Smooth muscle cell (in vitro differentiated cells): ENCODE data around the gene ALMS1. TPM values are rescaled to one million over a fixed set of nuclear protein-coding genes. Genes with fewer than 3 reads are reported as not detected.
"Not testable (repeated sequence)": the region's sequence is repeated elsewhere in the genome, so short reads cannot be mapped to it uniquely, and the experiment has no call there.

Experiments used
- DNase-seq: peaks from one replicate; lab custom pipeline; 2025; ENCODE audit not compliant: unreplicated experiment; lab: John Stamatoyannopoulos, UW
- H2AFZ ChIP-seq: fragments of 200-600 bp; sonication (generic); 2 replicates; pipeline ENCODE4 v1.6.0; 2016; ENCODE audit warnings: antibody characterized with exemption, low read depth, mild to moderate bottlenecking
- H3F3A ChIP-seq: fragments of 200-600 bp; sonication (generic); 2 replicates; pipeline ENCODE4 v1.6.0; 2017; ENCODE audit warnings: antibody characterized with exemption, low read depth
- H3K27ac ChIP-seq: fragments of 200-600 bp; sonication (generic); 2 replicates; pipeline ENCODE4 v1.5.1; 2016; ENCODE audit warnings: low read depth, mild to moderate bottlenecking
- H3K27me3 ChIP-seq: fragments of 200-600 bp; sonication (generic); 2 replicates; pipeline ENCODE4 v1.6.1; 2016; ENCODE audit warnings: low read depth, mild to moderate bottlenecking
- H3K36me3 ChIP-seq: fragments of 200-600 bp; sonication (generic); 2 replicates; pipeline ENCODE4 v1.5.1; 2016; ENCODE audit warnings: low read depth
- H3K4me1 ChIP-seq: fragments of 200-600 bp; sonication (generic); 2 replicates; pipeline ENCODE4 v1.5.1; 2016; ENCODE audit warnings: low read depth
- H3K4me2 ChIP-seq: fragments of 200-600 bp; sonication (generic); 2 replicates; pipeline ENCODE4 v1.6.0; 2016; ENCODE audit warnings: mild to moderate bottlenecking
- H3K4me3 ChIP-seq: fragments of 200-600 bp; sonication (generic); 2 replicates; pipeline ENCODE4 v1.5.1; 2016; ENCODE audit warnings: mild to moderate bottlenecking
- H3K79me2 ChIP-seq: fragments of 200-600 bp; sonication (generic); 2 replicates; pipeline ENCODE4 v1.6.0; 2016; ENCODE audit warnings: low read depth, mild to moderate bottlenecking
- H3K9ac ChIP-seq: fragments of 200-600 bp; sonication (generic); 2 replicates; pipeline ENCODE4 v1.6.0; 2016; ENCODE audit warnings: low read depth
- H3K9me3 ChIP-seq: fragments of 200-600 bp; sonication (generic); replicated peaks from 2 replicates; pipeline ENCODE4 v1.5.1; 2016; ENCODE audit warnings: low read depth
- H4K20me1 ChIP-seq: fragments of 200-600 bp; sonication (generic); 2 replicates; pipeline ENCODE4 v1.6.0; 2016; ENCODE audit warnings: low read depth
- WGBS: methylation state at CpG from one replicate; pipeline ENCODE4 v1.1.7; 2016; ENCODE audit warnings: low lambda C conversion rate; 5-methylcytosine and 5-hydroxymethylcytosine counted together
- polyA plus RNA-seq: library from polyadenylated mRNA; unstranded; fragments of >200 nt; fragmentation: Nextera tagmentation; extraction: Ambion mirVana; gene quantifications from 2 replicates; pipeline ENCODE4 v1.2.1, GENCODE V29; 2016
- total RNA-seq: library from RNA; depleted of rRNA; stranded (reverse); fragments of >200 nt; gene quantifications from 2 replicates; pipeline ENCODE4 v1.2.3, GENCODE V29; 2014
- TF ChIP-seq, protein P1 (sequence below): fragments of 200-600 bp; sonication (generic); IDR thresholded peaks from 2 replicates; pipeline ENCODE4 v1.5.1; 2017; ENCODE audit warnings: borderline replicate concordance, mild to moderate bottlenecking, antibody characterized with exemption; ENCODE audit not compliant: insufficient read depth, poor library complexity, severe bottlenecking

The ALMS1 gene
- total and polyA plus RNA-seq, 2 experiments from 2014 or later, result 2.3 to 19.6 TPM

DNA sequence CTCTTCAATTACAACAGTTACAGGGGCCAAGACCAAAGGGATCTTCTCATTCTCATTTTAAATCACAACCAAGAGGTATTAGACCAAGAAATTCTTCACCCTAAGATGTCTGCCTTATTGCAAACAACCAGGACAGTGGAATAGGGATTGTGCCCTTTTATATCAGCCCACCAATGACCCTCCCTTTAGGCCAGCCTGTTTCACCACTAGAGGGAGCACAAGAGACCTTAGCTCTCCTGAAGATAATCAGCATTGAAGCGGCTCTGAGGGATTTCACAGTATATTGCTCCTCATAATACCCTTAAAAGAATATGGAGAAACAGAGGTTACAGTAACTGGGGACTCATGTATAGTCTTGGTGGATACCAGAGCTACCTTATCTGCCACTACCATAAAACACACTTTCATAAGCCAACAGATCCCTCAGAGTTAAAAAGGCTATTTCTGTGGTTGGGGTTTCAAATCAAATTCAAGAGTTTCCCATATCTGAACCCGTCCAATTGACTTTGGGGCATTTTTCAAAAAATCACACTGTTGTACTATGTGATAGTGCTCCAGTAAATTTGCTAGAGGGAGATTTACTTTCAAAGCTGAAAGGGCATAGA is 245.1 kb downstream of the ALMS1 start:
- not testable (repeated sequence) for H3K9ac ChIP-seq, H3K4me3 ChIP-seq, H3K4me1 ChIP-seq, H4K20me1 ChIP-seq, H3K27me3 ChIP-seq, H3F3A ChIP-seq, H3K79me2 ChIP-seq, DNase-seq, H3K9me3 ChIP-seq, H3K27ac ChIP-seq, H3K4me2 ChIP-seq, H3K36me3 ChIP-seq, H2AFZ ChIP-seq
- TF ChIP-seq, protein P1, sequence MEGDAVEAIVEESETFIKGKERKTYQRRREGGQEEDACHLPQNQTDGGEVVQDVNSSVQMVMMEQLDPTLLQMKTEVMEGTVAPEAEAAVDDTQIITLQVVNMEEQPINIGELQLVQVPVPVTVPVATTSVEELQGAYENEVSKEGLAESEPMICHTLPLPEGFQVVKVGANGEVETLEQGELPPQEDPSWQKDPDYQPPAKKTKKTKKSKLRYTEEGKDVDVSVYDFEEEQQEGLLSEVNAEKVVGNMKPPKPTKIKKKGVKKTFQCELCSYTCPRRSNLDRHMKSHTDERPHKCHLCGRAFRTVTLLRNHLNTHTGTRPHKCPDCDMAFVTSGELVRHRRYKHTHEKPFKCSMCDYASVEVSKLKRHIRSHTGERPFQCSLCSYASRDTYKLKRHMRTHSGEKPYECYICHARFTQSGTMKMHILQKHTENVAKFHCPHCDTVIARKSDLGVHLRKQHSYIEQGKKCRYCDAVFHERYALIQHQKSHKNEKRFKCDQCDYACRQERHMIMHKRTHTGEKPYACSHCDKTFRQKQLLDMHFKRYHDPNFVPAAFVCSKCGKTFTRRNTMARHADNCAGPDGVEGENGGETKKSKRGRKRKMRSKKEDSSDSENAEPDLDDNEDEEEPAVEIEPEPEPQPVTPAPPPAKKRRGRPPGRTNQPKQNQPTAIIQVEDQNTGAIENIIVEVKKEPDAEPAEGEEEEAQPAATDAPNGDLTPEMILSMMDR, result peak; percentile 60
- 37% methylated on average over 2 of the region's 2 CpGs for WGBS

DNA sequence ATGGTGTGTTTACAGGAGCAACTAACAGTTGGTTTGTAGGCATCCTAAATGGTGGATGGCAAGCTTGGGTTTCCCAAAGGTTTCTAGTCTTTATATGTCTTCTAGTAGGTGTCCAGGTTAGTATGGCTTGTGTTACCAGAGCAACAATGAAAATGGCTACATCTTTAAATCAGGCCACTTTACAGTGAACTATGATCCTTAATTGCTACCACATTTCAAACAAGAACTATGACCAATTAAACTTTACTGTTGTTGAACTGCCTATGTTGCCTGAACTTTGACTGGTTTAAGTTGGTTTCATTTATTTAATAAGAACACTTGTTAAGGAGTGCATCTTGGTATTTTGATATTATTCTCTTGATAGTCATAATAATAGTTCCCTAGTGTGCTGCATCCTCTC is 251.3 kb downstream of the ALMS1 start:
- not testable (repeated sequence) for H3K4me3 ChIP-seq, H3K27me3 ChIP-seq, DNase-seq, H3K36me3 ChIP-seq, H4K20me1 ChIP-seq, H3K27ac ChIP-seq, H3K4me1 ChIP-seq, H3K9ac ChIP-seq, H3K4me2 ChIP-seq, H3K79me2 ChIP-seq, H3F3A ChIP-seq, H3K9me3 ChIP-seq, H2AFZ ChIP-seq

DNA sequence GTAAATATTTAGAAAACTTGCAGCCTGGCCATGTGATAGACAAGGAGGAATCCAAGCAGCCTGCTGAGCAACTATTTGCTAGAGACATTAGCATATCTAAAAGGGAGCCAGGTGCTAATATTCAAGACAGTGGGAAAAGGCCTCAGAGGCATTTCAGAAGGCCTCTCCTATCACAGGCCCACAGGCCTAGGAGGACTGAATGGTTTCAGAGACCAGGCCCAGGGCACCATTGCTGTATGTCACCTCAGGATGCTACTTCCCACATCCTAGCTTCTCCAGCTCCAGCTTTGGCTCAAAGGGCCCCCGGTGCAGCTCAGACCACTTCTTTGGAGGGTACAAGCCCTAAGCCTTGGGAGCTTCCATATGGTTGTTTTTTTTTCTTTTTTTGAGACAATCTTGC is 252.8 kb downstream of the ALMS1 start:
- Histone ChIP-seq H3K9me3 (no peaks in the 10 kb centered on the region), H3K9ac (no peak overlapping the region), H3K4me2 (no peak overlapping the region), H4K20me1 (no peaks in the 10 kb centered on the region), H3F3A (no peaks in the 10 kb centered on the region), H3K36me3 (no peaks in the 10 kb centered on the region), H3K4me1 (no peaks in the 10 kb centered on the region), H2AFZ (no peak overlapping the region), H3K79me2 (no peaks in the 10 kb centered on the region), H3K27ac (no peak overlapping the region), H3K4me3 (no peak overlapping the region), H3K27me3 (no peaks in the 10 kb centered on the region)
- 91% methylated on average over 1 of the region's 1 CpG for WGBS
- TF ChIP-seq, protein P1, result no peak
- DNase-seq, result no peak

DNA sequence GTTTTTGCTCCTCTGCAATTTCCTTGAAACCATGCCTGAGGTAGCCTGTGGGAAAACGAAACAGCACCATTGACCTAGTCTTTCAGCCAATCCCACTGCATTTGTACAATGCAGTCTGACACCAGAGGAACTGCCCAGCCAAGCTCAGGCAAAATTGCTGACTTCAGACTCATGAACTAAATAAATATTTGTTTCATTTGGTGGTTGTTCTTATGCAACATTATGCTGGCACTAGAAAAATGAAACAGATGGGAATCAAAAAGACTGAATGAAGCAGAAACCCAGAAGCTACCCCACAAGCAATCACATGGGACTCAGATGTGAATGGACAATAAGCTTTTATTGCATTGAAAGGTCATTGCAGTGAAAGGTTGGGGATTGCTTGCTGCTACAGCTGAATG is 254.9 kb downstream of the ALMS1 start:
- no peak for DNase-seq
- H3F3A ChIP-seq, result no peaks in the 10 kb centered on the region
- H4K20me1 ChIP-seq, result no peaks in the 10 kb centered on the region
- no peaks in the 10 kb centered on the region for H3K79me2 ChIP-seq
- H3K27ac ChIP-seq, result no peak overlapping the region
- 78% methylated on average over 1 of the region's 1 CpG for WGBS
- H3K27me3 ChIP-seq, result no peaks in the 10 kb centered on the region
- no peak overlapping the region for H3K4me3 ChIP-seq
- no peak overlapping the region for H3K4me2 ChIP-seq
- no peaks in the 10 kb centered on the region for H3K36me3 ChIP-seq
- TF ChIP-seq, protein P1, result no peak
- H2AFZ ChIP-seq, result no peak overlapping the region
- no peaks in the 10 kb centered on the region for H3K9me3 ChIP-seq
- H3K4me1 ChIP-seq, result no peaks in the 10 kb centered on the region
- H3K9ac ChIP-seq, result no peak overlapping the region
